GM23338 (cell line): ENCODE data around the gene MBD5.
"Not testable (repeated sequence)": the region's sequence is repeated elsewhere in the genome, so short reads cannot be mapped to it uniquely, and the experiment has no call there.

ENCODE experiments used
- CREB1 ChIP-seq: fragments of 250-450 bp; sonication (Bioruptor Pico); IDR thresholded peaks from 2 replicates; pipeline ENCODE4 v1.5.0; 2020; ENCODE audit warnings: low read depth, mild to moderate bottlenecking, moderate library complexity
- EZH2 ChIP-seq: fragments of 200-600 bp; sonication (generic); IDR thresholded peaks from one replicate; pipeline ENCODE4 v1.8.0; 2017; ENCODE audit warnings: antibody characterized with exemption, mild to moderate bottlenecking, low read depth; ENCODE audit not compliant: unreplicated experiment
- EZH2phosphoT487 ChIP-seq: fragments of 200-600 bp; sonication (generic); IDR thresholded peaks from one replicate; pipeline ENCODE4 v1.8.1; 2018; ENCODE audit warnings: antibody characterized with exemption; ENCODE audit not compliant: unreplicated experiment
- JUNB ChIP-seq: IDR thresholded peaks from one replicate; pipeline ENCODE4 v1.6.1; 2016; ENCODE audit warnings: antibody characterized with exemption; ENCODE audit not compliant: unreplicated experiment
- NANOG ChIP-seq: IDR thresholded peaks from 2 replicates; pipeline ENCODE4 v1.6.1; 2016; ENCODE audit warnings: antibody characterized with exemption, borderline replicate concordance
- POLR2AphosphoS5 ChIP-seq: IDR thresholded peaks from 2 replicates; pipeline ENCODE4 v1.6.1; 2016; ENCODE audit warnings: antibody characterized with exemption, low read depth
- STAT1 ChIP-seq: IDR thresholded peaks from one replicate; pipeline ENCODE4 v1.6.1; 2016; ENCODE audit warnings: antibody characterized with exemption; ENCODE audit not compliant: unreplicated experiment
- ZNF114 ChIP-seq: fragments of 250-450 bp; sonication (Bioruptor Pico); IDR thresholded peaks from 2 replicates; pipeline ENCODE4 v1.5.0; 2020; ENCODE audit warnings: mild to moderate bottlenecking, moderate library complexity
- ZNF331 ChIP-seq: fragments of 250-450 bp; sonication (Bioruptor Pico); IDR thresholded peaks from 2 replicates; pipeline ENCODE4 v1.5.0; 2020; ENCODE audit warnings: low read depth, mild to moderate bottlenecking, moderate library complexity
- TF ChIP-seq, protein P1 (sequence below), 2 experiments: fragments of 200-600 bp in 1 of 2; sonication (generic) in 1 of 2; conservative IDR thresholded peaks; 2 replicates each; pipeline versions ENCODE4 v1.5.1 to v1.6.1; 2016 to 2017; ENCODE audit warnings: antibody characterized with exemption in 2 of 2, low read depth in 2 of 2, mild to moderate bottlenecking in 2 of 2, moderate library complexity in 1 of 2
- TF ChIP-seq, protein P2 (sequence below): IDR thresholded peaks from one replicate; pipeline ENCODE4 v1.6.1; 2018; ENCODE audit warnings: antibody characterized with exemption; ENCODE audit not compliant: unreplicated experiment
- TF ChIP-seq, protein P3 (sequence below): fragments of 250-450 bp; sonication (Bioruptor Pico); IDR thresholded peaks from 2 replicates; pipeline ENCODE4 v1.5.0; 2020; ENCODE audit warnings: mild to moderate bottlenecking, moderate library complexity
- TF ChIP-seq, protein P4 (sequence below): IDR thresholded peaks from 2 replicates; pipeline ENCODE4 v1.6.1; 2016; ENCODE audit warnings: antibody characterized with exemption

DNA sequence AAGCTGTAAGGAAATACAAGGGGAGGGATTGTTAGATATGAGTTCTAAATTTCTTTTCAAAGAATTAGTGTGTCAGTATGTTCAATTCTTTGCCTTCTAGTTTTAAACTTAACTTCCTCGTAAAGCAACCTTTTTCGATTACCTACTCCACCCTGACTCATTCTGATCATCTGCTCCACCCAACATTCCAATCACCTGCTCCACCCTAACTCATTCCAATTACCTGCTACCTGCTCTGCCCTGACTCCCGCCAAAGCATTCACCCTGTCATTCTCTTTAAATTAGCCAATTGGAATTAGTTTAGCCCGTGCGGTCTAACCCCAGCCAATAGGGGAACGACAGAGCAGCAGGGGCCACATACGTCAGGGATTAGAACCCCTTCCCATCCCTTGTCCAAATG lies 12.5 kb upstream of the MBD5 start:
- not testable (repeated sequence) for TF ChIP-seq EZH2phosphoT487; ZNF114 (CRISPR knock-in tag); POLR2AphosphoS5; ZNF331 (CRISPR knock-in tag); EZH2; NANOG; JUNB; STAT1
- TF ChIP-seq, protein P1, sequence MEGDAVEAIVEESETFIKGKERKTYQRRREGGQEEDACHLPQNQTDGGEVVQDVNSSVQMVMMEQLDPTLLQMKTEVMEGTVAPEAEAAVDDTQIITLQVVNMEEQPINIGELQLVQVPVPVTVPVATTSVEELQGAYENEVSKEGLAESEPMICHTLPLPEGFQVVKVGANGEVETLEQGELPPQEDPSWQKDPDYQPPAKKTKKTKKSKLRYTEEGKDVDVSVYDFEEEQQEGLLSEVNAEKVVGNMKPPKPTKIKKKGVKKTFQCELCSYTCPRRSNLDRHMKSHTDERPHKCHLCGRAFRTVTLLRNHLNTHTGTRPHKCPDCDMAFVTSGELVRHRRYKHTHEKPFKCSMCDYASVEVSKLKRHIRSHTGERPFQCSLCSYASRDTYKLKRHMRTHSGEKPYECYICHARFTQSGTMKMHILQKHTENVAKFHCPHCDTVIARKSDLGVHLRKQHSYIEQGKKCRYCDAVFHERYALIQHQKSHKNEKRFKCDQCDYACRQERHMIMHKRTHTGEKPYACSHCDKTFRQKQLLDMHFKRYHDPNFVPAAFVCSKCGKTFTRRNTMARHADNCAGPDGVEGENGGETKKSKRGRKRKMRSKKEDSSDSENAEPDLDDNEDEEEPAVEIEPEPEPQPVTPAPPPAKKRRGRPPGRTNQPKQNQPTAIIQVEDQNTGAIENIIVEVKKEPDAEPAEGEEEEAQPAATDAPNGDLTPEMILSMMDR (conservative IDR thresholded peaks at IDR 0.05; ENCODE audit: low read depth in 2 of 2): not testable (repeated sequence)
- TF ChIP-seq, protein P2, sequence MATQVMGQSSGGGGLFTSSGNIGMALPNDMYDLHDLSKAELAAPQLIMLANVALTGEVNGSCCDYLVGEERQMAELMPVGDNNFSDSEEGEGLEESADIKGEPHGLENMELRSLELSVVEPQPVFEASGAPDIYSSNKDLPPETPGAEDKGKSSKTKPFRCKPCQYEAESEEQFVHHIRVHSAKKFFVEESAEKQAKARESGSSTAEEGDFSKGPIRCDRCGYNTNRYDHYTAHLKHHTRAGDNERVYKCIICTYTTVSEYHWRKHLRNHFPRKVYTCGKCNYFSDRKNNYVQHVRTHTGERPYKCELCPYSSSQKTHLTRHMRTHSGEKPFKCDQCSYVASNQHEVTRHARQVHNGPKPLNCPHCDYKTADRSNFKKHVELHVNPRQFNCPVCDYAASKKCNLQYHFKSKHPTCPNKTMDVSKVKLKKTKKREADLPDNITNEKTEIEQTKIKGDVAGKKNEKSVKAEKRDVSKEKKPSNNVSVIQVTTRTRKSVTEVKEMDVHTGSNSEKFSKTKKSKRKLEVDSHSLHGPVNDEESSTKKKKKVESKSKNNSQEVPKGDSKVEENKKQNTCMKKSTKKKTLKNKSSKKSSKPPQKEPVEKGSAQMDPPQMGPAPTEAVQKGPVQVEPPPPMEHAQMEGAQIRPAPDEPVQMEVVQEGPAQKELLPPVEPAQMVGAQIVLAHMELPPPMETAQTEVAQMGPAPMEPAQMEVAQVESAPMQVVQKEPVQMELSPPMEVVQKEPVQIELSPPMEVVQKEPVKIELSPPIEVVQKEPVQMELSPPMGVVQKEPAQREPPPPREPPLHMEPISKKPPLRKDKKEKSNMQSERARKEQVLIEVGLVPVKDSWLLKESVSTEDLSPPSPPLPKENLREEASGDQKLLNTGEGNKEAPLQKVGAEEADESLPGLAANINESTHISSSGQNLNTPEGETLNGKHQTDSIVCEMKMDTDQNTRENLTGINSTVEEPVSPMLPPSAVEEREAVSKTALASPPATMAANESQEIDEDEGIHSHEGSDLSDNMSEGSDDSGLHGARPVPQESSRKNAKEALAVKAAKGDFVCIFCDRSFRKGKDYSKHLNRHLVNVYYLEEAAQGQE: not testable (repeated sequence)
- TF ChIP-seq CREB1: 0 out of 2 replicates have a peak, but pooled peaks have one; percentile 12
- TF ChIP-seq, protein P3, sequence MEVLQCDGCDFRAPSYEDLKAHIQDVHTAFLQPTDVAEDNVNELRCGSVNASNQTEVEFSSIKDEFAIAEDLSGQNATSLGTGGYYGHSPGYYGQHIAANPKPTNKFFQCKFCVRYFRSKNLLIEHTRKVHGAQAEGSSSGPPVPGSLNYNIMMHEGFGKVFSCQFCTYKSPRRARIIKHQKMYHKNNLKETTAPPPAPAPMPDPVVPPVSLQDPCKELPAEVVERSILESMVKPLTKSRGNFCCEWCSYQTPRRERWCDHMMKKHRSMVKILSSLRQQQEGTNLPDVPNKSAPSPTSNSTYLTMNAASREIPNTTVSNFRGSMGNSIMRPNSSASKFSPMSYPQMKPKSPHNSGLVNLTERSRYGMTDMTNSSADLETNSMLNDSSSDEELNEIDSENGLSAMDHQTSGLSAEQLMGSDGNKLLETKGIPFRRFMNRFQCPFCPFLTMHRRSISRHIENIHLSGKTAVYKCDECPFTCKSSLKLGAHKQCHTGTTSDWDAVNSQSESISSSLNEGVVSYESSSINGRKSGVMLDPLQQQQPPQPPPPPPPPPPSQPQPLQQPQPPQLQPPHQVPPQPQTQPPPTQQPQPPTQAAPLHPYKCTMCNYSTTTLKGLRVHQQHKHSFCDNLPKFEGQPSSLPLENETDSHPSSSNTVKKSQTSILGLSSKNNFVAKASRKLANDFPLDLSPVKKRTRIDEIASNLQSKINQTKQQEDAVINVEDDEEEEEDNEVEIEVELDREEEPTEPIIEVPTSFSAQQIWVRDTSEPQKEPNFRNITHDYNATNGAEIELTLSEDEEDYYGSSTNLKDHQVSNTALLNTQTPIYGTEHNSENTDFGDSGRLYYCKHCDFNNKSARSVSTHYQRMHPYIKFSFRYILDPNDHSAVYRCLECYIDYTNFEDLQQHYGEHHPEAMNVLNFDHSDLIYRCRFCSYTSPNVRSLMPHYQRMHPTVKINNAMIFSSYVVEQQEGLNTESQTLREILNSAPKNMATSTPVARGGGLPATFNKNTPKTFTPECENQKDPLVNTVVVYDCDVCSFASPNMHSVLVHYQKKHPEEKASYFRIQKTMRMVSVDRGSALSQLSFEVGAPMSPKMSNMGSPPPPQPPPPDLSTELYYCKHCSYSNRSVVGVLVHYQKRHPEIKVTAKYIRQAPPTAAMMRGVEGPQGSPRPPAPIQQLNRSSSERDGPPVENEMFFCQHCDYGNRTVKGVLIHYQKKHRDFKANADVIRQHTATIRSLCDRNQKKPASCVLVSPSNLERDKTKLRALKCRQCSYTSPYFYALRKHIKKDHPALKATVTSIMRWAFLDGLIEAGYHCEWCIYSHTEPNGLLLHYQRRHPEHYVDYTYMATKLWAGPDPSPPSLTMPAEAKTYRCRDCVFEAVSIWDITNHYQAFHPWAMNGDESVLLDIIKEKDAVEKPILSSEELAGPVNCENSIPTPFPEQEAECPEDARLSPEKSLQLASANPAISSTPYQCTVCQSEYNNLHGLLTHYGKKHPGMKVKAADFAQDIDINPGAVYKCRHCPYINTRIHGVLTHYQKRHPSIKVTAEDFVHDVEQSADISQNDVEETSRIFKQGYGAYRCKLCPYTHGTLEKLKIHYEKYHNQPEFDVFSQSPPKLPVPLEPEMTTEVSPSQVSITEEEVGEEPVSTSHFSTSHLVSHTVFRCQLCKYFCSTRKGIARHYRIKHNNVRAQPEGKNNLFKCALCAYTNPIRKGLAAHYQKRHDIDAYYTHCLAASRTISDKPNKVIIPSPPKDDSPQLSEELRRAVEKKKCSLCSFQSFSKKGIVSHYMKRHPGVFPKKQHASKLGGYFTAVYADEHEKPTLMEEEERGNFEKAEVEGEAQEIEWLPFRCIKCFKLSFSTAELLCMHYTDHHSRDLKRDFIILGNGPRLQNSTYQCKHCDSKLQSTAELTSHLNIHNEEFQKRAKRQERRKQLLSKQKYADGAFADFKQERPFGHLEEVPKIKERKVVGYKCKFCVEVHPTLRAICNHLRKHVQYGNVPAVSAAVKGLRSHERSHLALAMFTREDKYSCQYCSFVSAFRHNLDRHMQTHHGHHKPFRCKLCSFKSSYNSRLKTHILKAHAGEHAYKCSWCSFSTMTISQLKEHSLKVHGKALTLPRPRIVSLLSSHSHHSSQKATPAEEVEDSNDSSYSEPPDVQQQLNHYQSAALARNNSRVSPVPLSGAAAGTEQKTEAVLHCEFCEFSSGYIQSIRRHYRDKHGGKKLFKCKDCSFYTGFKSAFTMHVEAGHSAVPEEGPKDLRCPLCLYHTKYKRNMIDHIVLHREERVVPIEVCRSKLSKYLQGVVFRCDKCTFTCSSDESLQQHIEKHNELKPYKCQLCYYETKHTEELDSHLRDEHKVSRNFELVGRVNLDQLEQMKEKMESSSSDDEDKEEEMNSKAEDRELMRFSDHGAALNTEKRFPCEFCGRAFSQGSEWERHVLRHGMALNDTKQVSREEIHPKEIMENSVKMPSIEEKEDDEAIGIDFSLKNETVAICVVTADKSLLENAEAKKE (CRISPR knock-in tag): not testable (repeated sequence)
- TF ChIP-seq, protein P4, sequence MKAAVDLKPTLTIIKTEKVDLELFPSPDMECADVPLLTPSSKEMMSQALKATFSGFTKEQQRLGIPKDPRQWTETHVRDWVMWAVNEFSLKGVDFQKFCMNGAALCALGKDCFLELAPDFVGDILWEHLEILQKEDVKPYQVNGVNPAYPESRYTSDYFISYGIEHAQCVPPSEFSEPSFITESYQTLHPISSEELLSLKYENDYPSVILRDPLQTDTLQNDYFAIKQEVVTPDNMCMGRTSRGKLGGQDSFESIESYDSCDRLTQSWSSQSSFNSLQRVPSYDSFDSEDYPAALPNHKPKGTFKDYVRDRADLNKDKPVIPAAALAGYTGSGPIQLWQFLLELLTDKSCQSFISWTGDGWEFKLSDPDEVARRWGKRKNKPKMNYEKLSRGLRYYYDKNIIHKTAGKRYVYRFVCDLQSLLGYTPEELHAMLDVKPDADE: not testable (repeated sequence)
